GM19324 (cell line): Measurements from ENCODE around the gene TXNDC11.
"Not testable (repeated sequence)": the region's sequence is repeated elsewhere in the genome, so short reads cannot be mapped to it uniquely, and the experiment has no call there.

Experiments used
- ATAC-seq: cut with Tn5 transposase; IDR thresholded peaks from one replicate; pipeline ENCODE4 v1.9.1; 2021; ENCODE audit warnings: mild to moderate bottlenecking, moderate library complexity; ENCODE audit not compliant: unreplicated experiment, low FRiP score

The TXNDC11 gene, protein sequence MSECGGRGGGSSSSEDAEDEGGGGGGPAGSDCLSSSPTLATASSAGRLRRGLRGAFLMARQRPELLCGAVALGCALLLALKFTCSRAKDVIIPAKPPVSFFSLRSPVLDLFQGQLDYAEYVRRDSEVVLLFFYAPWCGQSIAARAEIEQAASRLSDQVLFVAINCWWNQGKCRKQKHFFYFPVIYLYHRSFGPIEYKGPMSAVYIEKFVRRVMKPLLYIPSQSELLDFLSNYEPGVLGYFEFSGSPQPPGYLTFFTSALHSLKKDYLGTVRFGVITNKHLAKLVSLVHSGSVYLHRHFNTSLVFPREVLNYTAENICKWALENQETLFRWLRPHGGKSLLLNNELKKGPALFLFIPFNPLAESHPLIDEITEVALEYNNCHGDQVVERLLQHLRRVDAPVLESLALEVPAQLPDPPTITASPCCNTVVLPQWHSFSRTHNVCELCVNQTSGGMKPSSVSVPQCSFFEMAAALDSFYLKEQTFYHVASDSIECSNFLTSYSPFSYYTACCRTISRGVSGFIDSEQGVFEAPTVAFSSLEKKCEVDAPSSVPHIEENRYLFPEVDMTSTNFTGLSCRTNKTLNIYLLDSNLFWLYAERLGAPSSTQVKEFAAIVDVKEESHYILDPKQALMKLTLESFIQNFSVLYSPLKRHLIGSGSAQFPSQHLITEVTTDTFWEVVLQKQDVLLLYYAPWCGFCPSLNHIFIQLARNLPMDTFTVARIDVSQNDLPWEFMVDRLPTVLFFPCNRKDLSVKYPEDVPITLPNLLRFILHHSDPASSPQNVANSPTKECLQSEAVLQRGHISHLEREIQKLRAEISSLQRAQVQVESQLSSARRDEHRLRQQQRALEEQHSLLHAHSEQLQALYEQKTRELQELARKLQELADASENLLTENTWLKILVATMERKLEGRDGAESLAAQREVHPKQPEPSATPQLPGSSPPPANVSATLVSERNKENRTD

DNA sequence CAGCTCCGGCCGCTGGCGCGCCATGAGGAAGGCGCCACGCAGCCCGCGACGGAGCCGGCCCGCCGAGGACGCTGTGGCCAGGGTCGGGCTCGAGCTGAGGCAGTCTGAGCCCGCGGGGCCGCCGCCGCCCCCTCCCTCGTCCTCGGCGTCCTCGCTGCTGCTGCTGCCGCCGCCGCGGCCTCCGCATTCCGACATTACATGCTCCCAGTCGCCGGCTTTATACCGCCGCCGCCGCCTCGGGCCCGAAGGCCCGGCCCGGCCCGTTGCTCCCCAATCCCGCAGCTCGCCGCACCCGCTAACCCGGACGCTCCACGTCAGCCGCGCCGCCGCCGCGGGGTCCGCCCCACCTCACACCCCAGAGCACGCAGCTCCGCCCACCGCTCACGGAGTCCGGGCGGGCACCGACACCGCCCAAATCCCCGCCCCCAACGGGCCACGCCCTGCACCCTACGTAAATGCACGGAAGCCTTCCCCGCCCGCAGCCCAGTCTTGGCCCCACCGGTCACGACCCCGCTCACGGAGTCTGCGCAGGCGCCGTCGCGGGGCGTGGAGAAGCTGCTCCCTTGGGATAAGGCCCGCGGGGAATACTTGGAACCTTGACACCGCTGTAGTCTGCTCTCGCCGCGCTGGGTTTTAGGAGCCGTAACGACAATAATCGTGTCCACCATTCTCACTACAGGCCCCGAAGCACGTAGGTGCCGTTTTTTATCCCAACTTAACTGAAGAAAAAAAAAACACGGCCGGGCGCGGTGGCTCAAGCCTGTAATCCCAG, at the start of gene TXNDC11:
Gene TXNDC11, minus strand, starts transcription at position 322 of the 772 bp plus-strand sequence. Its CDS starts 127 bp downstream, at position 195.
- peak; percentile 92 for ATAC-seq

DNA sequence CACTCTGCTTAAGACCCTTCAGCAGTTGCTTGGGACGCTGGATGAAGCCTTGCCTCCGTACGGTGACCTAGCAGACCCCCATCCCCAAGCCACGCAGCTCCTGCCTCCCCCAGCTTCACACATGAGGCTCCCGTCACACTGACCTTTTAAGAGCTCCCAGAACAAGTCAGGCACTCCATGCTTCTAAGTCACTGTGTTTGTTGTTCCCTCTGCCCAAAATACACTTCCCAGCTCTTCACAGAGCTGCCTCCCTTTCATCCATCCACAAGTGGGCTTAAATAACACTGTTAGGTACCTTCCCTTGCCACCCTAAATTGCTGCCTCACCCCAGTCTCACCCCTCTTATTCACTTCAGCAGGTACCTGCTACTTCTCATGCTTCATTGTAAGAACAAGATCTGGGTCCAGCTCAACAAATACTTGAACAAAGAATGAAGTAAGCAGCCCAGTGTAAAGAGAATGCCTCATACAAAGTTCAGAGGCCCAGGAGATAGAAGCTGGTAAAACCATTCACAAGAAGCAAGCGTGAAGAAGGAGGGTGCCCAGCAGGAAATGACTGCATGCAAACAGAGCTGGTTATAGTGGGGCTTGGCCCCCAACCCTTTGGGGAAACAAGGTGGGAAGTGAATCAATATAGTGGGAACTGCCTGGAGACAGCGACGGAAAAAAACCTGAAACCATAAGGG, 48.6 kb upstream of the TXNDC11 start:
- no peak for ATAC-seq

DNA sequence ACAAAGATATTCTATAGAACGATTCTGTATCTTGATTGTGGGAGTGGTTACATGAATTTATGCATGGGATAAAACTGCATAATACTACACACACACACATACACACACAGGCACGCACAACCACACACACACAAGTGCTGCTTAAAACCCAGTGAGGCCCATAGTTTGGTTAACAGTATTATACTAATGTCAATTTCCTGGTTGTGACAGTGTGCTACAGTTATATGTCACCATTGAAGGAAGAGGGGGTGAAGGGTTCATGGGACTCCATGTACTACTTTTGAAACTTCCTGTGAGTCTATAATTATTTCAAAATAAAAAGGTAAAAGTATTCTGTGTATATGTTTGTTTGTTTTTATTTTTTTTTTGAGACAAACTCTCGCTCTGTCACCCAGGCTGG, 46.3 kb upstream of the TXNDC11 start:
- no peak for ATAC-seq

DNA sequence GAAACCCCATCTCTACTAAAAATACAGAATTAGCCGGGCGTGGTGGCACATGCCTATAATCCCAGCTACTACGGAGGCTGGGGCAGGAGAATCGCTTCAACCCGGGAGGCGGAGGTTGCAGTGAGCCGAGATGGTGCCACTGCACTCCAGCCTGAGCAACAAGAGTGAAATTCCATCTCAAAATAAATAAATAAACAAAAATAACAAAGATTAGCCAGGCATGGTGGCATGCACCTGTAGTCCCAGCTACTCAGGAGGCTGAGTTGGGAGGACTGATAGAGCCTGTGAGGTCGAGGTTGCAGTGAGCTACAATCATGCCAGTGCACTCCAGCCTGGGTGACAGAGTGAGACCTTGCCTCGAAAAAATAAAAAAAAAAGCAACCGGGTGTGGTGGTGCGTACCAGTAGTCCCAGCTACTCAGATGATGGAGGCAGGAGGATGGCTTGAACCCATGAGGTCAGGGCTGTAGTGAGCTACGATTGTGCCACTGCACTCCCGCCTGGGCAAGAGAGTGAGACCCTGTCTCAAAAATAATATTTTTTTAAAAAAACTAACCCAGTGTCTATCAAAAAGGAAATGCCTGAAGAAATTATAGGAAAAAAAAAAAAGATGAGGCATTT, 42.4 kb upstream of the TXNDC11 start:
- not testable (repeated sequence) for ATAC-seq

DNA sequence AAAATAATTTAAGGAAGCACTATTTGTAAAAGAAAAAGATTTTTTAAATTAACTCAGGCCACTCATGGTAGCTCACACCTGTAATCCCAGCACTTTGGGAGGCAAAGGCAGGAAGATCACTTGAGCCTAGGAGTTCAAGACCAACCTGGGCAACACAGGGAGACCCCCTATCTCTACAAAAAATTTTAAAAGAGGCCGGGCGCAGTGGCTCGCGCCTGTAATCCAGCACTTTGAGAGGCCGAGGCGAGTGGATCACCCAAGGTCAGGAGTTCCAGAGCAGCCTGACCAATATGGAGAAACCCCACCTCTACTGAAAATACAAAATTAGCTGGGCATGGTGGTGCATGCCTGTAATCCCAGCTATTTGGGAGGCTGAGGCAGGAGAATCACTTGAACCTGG, 41.7 kb upstream of the TXNDC11 start:
- not testable (repeated sequence) for ATAC-seq

DNA sequence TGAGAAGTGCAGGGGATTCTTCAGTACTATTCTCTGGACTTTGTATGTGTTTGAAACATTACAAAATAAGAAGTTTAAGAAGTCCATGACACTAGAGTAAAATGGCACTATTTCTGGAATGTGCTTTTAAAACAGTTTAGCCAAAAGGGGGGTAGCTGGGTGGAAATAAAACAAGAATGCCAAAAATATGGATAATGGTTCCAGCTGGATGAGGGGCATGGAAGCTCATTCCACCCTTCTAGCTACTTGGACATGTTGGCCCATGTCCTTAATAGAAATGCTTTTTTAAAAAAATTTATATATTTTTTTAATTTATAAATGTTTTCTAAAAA, 41.3 kb upstream of the TXNDC11 start:
- ATAC-seq: no peak

DNA sequence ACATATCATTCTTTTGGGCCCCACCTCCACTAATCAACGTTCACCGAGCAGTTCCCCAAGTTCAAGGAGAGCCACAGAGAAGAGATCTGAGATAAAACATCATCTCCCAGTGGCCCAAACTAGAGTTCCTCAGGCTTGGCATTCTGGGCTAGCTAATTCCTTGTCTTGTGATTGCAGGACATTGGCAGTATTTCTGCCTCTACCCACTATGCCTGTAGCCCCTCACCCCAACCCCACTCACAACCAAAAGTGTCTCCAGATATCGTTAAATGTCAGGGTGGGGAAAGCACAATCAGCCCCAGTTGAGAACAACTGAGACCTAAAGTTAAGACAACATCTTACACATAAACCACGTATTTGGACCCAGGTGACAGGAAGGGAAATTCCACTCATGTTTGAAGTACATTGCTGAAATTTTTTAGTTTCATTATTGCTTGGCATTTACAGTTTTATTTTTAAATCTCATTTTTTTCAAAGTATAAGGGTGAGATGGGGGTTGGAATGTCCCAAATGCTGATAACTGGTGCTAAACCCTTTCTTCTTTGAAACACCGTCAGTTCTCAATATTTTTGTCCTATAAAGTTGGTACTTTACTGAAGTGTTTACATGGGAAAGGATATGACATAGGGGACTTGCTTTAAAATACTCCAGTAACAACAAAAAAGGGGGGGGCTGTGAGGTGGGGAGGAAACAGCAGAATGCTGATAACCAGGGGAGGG, 40.8 kb upstream of the TXNDC11 start:
- ATAC-seq: peak; percentile 40

DNA sequence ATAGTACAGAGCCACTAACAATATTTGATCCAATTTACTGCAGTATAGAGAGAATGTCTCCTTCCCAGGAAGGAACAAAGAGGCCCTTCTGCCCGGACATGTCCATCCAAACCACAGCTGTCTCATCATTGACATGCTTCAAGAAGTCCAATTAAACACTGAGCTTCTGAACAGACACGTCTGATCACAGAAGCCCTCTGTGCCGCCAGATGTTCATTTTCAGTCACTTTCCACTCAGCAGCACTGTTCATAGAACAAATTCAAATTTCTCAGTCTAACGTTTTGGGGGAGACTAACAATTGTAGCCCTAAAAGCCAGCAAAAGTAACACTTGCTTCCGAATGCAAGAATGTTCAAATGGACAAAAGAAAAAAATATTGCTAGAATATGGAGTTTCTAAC, 39.1 kb upstream of the TXNDC11 start:
- no peak for ATAC-seq

DNA sequence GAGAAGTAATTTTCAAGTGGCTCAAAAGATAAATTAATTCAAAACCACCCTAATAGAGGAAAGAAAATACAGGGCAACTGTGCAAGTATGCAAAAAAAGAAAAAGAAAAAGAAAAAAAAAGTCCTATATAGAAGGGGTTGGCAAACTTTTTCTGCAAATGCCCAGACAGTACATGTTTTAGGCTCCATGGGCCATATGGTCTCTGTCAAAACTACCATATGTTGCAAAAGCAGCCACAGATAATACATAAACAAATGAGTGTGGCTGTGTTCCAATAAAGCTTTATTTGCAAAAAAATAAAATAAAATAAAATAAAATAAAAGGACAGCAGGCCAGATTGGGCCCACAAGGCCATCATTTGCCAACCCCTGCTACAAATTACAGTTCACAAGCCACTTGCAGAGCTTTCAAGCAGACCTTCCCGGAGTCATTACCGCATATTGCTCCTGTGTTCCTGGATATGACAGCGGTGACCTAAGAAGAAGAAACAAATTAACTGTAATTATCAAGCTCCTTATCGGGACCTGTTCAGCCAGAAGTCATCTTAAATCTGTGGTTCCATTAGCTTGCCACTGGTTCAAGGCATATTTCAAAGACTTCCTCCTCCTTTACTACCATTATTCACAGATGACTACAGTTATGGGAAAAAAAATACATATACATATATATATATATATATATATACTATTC, 38.5 kb upstream of the TXNDC11 start:
- ATAC-seq: no peak

DNA sequence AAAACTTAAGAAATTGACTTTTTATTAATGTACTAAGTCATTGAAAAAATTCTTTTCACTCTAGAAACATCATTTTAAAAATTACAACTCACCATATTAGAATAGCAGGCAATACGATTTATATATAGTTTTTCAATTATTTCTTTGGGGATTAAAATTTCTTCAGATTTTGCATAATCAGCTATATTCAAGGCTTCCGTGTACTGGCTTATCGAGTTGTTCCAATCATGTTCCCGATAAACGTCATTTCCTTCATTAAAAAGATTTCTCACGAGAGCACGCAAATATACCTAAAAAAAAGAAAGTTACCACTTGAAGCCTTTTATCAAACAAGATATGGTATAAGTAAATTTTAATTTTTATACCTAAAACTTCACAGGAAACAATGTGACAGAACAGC, 36.4 kb upstream of the TXNDC11 start:
- ATAC-seq: no peak

DNA sequence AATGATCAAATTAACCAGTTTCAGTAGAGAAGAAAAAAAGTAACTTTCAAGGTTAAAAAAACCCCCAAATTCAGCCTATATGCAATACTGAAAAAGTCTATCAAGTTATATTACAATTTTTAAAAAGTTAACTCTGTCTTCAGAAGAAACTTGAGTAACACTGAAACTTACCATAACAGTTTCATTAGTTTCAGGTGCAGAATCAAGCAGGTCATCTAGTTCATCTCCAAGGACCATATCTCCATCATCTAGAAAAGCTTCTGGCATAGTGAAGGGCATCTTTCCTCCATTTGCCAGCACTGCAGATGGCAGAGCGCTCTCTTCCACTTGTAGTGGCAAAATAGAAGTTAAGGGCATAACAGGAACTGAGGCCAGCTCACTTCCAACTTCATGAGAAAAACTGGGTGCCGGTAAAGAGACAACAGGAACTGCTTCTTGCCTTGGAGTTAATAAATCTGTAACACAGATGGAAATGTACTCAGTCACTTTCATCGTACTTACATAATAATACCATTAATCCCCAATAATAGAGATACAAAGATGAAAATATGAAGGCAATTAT, 31.5 kb upstream of the TXNDC11 start:
- ATAC-seq: no peak

DNA sequence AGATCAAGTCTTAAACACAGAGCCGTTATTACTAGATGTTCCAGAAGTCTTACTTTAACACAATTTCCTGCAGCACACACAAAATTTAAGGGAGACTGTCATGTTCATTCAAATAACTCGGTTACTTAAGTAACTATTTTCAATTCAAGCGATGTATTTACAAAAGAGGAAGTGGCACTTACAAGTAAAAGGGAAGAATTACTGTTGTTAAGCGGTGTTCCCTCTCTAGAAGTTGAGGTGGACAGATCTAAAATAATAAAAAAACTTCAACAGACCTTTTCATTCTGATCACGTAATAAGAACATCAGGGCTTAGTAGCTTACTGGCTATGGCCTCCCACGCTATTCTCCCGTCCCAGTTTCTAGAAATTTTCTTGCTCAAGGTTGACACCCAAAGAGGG, 26.2 kb upstream of the TXNDC11 start:
- ATAC-seq: peak; percentile 53

DNA sequence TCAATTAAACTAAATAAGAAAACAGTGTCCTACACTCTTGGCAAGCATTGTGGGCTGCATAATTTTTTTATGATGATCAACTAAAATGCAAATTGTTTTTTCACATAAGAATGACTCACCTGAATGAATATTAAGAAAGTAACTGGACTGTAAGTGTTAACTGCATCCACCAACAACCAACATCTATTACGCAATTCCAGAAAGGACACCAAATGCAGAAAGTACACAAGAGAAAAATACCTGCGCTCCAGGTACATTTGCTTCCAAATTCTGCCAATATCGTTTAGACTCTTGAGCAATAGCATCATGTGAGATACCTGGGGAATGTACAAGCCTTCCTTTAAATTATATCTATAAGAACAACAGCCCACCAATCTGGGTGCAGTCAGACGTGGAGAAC, 19.8 kb upstream of the TXNDC11 start:
- ATAC-seq: no peak

DNA sequence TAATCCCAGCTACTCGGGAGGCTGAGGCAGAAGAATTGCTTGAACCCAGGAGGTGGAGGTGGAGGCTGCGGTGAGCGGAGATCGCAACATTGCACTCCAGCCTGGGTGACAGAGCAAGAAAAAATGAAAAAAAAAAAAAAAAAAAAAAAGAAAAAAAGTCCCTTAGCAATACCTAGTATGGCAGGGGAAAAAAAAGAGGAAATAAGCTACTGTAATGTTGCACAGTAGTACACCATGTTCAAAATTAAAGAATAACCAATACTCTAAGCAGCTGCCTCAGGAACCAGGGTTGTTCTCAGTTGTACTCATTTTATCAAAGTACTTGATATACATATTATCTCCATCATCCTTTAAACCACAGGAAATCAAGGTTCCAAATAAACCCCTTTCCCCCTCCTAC, 17.3 kb upstream of the TXNDC11 start:
- ATAC-seq: no peak

DNA sequence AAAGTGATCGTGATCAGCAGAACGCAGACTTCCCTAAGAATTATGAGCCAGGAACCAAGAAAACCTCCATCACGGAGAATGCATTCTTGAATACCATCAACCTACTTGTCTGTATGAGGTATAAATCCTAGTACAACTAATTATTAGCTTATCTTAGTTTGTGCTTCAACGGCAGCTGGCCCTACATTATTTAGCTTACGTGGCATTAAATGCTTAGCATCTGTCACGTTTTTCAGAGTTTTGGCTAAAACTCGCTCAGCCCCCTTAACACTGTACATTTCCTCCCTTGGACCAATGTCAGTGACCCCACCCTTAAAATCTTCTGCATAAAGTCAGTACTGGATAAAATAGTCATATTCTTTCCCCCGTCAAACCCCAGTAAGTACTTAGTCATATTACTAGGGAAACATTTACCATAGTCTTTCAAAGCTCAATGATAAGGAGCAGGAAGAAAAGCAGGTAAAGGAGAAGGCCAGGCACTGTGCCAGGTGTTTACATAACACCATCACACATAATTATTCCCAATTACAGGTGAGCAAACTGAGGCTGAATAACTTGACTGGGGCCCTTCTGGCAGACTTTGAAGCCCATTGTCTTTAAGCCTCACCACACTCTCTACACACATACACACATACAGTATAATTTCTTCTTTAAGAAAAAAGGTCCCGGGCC, 16.6 kb upstream of the TXNDC11 start:
- ATAC-seq: no peak

DNA sequence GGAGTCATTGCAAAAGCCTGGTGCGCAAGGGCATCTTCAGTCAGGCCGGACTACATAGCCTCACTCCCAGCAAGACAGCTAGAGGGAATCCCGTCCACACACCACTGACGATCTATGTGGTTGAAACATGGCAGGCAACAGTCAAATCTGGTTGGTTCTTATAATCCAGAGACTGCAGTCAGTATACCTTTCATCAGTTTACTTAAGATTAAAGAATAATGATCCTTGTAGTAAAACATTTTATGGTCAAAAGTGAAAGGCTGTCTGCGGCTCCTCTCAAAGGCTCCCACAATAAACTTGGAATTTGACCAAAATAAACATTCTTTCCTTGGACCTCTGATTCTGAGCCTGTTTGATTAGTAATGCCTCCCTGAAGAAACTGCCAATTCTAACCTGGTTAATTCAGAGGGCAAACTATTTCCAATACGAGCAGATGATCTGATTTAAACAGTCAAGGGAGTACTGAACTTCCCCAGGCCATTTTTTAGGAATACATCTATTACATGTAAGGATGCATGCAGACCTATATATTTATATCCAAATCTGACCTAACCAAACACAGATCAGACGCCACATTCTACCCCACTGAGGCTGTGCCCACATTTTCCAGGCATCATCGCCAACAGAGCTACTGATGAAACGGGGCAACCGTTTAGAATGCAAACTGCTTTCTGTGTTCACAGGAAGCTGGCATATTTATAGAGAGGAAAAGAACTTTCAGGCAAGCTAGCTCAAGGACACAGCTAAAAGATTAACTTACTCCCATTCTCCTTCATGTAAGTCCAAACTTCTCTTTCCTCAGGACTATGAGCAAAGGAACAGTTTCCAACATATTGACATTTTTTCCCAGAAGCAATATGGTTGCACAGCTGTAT, 15.3 kb upstream of the TXNDC11 start:
- no peak for ATAC-seq

DNA sequence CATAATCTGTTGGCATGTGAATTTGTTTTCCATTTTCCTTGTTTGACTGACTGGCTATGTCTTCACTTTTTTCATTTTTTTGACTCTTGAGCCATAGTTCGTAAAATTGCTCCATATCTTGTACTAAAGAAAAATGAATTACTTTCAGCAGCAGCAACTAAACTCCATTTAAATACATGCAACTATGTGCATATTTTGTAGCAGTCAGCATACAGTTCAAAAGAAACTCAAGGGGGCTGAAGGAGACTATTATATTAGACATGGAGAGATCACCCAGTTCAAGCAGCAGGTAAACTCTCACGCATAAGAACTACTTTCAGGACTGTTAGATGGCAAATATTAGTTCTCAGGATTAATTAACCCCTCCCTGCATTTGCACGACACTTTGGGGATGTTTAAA, 13.6 kb upstream of the TXNDC11 start:
- no peak for ATAC-seq
